ENCODE results near the gene PRDM7.

- TF ChIP-seq POLR2A (IDR thresholded peaks at IDR 0.05; ENCODE audit: low read length) (no peak), GATA1 (IDR thresholded peaks at IDR 0.05; ENCODE audit: low read depth, low read length) (no peak)
Observed at GRCh38 chr16:90047714-90048346, 29.3 kb downstream of the PRDM7 start.
